IPS-18a (cell line): Measurements from ENCODE around the gene NACC1.
A peak's percentile ranks its signal among the peaks of the same experiment; 100 is the strongest.
"Not testable (repeated sequence)": the region's sequence is repeated elsewhere in the genome, so short reads cannot be mapped to it uniquely, and the experiment has no call there.

Source experiments
- H3K27ac ChIP-seq: one replicate; pipeline ENCODE4 v1.5.1; 2013; ENCODE audit warnings: low read length
- H3K27me3 ChIP-seq: one replicate; pipeline ENCODE4 v1.6.1; 2013; ENCODE audit warnings: mild to moderate bottlenecking, low read length; ENCODE audit not compliant: control insufficient read depth, insufficient read depth
- H3K36me3 ChIP-seq: one replicate; pipeline ENCODE4 v1.6.1; 2013; ENCODE audit warnings: low read depth, low read length; ENCODE audit not compliant: control insufficient read depth
- H3K4me1 ChIP-seq: one replicate; pipeline ENCODE4 v1.6.1; 2013; ENCODE audit warnings: low read depth, low read length; ENCODE audit not compliant: control insufficient read depth
- H3K4me3 ChIP-seq: one replicate; pipeline ENCODE4 v1.5.1; 2013; ENCODE audit warnings: low read length
- H3K9ac ChIP-seq: one replicate; pipeline ENCODE4 v1.6.1; 2013; ENCODE audit warnings: mild to moderate bottlenecking, low read length, moderate library complexity
- H3K9me3 ChIP-seq: one replicate; pipeline ENCODE4 v1.6.1; 2013; ENCODE audit warnings: low read depth, low read length; ENCODE audit not compliant: control insufficient read depth

Gene NACC1

DNA sequence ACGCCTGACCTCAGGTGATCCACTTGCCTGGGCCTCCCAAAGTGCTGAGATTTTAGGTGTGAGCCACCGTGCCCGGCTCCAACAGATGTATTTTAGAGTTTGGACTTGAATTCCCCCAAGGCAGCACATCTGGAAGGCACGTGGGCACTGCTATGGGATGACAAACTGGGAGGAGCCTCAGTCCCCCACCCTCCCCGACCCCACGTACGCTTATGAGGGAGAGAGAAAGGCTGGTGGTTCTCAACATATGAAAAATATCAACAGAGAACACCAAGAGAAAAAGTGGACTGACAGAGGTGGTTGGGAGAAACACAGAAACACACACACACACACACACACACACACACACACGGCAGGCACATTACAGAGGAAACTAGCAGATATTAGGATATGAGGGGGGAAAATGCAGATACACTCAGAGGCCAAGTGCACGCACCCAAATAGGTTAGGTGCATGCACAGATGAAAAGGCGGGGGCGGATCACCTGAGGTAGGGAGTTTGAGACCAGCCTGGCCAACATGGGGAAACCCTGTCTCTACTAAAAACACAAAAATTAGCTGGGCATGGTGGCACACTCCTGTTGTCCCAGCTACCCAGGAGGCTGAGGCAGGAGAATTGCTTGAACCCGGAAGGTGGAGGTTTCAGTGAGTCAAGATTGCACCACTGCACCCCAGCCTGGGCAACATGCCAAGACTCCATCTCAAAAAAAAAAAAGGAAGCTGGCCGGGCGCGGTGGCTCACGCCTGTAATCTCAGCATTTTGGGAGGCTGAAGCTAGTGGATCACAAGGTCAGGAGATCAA lies 28.9 kb downstream of the NACC1 start:
- no peaks in the 10 kb centered on the region for H3K4me1 ChIP-seq
- H3K4me3 ChIP-seq = no peak overlapping the region
- peaks cover 3% of the 10 kb centered on the region for H3K36me3 ChIP-seq
- H3K9ac ChIP-seq = no peak overlapping the region
- H3K27me3 ChIP-seq = no peaks in the 10 kb centered on the region
- no peak overlapping the region for H3K27ac ChIP-seq
- H3K9me3 ChIP-seq = no peaks in the 10 kb centered on the region

DNA sequence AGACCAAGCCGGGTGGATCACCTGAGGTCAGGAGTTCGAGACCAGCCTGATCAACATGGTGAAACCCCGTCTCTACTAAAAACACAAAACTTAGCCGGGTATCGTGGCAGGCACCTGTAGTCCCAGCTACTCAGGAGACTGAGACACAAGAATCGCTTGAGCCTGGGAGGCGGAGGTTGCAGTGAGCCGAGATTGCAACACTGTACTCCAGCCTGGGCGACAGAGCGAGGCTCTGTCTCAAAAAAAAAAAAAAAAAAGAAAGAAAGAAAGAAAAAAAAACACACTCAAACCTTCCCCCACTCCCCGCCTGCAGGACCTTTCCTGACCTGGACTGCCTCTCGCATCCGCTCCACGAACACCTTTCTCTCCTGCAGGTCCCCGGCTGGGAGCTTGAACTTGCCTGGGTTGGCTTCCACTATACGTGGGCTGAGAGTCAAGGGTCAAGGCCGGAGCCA lies 31.1 kb downstream of the NACC1 start:
- H3K36me3 ChIP-seq, H3K9me3 ChIP-seq, H3K4me1 ChIP-seq, H3K27me3 ChIP-seq, H3K27ac ChIP-seq: not testable (repeated sequence)
- Histone ChIP-seq H3K4me3 (peak overlapping the region; percentile 83), H3K9ac (peak overlapping the region; percentile 81)

- Histone ChIP-seq H3K27me3 (no peaks in the 10 kb centered on the region), H3K4me3 (peak overlapping the region; percentile 83), H3K9me3 (no peaks in the 10 kb centered on the region), H3K9ac (peak overlapping the region; percentile 81), H3K4me1 (no peaks in the 10 kb centered on the region), H3K36me3 (no peaks in the 10 kb centered on the region), H3K27ac (no peak overlapping the region)
Observed at GRCh38 chr19:13149628-13150186, 31.6 kb downstream of the NACC1 start.

GRCh38 chr19:13150187-13150930 lies 32.3 kb downstream of the NACC1 start, which contains the start of the genes IER2 and STX10:
Gene IER2 (plus strand): TSS chr19:13150411. CDS start chr19:13153187, 2,776 bp downstream.
Gene STX10 (minus strand): TSS chr19:13150375. CDS start chr19:13150173, 202 bp downstream.
- Histone ChIP-seq H3K9ac (peak within 1 kb of the TSS; percentile 81), H3K4me1 (no peaks in the 10 kb centered on the region)

GRCh38 chr19:13150931-13151604 lies 33.0 kb downstream of the NACC1 start:
- Histone ChIP-seq H3K4me1 (peaks cover 1% of the 10 kb centered on the region), H3K36me3 (no peaks in the 10 kb centered on the region), H3K9ac (peak overlapping the region; percentile 81), H3K27ac (peak overlapping the region; percentile 28), H3K4me3 (peak overlapping the region; percentile 83), H3K27me3 (no peaks in the 10 kb centered on the region), H3K9me3 (no peaks in the 10 kb centered on the region)

More at GRCh38 chr19:13150187-13150930, 32.3 kb downstream of the NACC1 start, which contains the start of the genes IER2 and STX10:
- Histone ChIP-seq H3K9me3 (no peaks in the 10 kb centered on the region), H3K27ac (peak within 1 kb of the TSS; percentile 28), H3K4me3 (peak within 1 kb of the TSS; percentile 83), H3K27me3 (no peaks in the 10 kb centered on the region), H3K36me3 (no peaks in the 10 kb centered on the region)

DNA sequence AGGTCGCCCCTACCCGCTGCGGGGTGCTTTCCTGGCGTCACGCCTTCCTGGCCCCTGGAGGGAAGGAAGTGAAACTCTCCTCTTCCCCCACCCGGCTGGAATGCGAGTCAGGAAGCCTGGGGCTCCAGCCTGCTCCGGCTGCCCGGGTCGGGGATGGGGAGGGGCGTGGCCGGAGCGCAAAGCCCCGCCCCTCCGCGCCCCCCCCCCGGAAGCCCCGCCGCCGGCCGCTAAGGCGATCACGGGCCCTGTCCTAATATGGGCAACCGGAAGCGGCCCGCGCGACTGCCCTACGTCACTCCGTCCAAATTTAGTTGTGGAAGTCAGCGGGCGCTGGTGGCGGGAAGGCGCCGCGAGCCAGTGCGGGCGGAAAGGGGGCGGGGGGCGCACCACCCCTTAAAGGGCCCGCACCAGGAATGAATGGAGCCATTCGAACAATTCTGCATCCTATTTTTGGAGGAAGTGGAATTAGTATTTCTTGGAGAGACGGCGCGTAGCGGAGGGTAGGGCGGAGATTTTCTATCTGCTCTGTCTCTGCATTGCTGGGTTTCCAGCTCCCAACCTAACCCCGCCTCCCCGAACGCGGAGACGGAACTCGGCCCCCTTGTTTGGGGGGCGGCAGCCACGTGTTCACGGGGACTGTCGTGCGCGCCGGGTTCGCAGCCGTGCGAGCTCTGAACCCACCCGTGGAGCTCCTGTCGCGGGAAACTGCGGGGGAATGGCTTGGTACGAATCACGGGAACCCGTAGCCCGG lies 33.7 kb downstream of the NACC1 start:
- H3K27me3 ChIP-seq = no peaks in the 10 kb centered on the region
- no peaks in the 10 kb centered on the region for H3K9me3 ChIP-seq

DNA sequence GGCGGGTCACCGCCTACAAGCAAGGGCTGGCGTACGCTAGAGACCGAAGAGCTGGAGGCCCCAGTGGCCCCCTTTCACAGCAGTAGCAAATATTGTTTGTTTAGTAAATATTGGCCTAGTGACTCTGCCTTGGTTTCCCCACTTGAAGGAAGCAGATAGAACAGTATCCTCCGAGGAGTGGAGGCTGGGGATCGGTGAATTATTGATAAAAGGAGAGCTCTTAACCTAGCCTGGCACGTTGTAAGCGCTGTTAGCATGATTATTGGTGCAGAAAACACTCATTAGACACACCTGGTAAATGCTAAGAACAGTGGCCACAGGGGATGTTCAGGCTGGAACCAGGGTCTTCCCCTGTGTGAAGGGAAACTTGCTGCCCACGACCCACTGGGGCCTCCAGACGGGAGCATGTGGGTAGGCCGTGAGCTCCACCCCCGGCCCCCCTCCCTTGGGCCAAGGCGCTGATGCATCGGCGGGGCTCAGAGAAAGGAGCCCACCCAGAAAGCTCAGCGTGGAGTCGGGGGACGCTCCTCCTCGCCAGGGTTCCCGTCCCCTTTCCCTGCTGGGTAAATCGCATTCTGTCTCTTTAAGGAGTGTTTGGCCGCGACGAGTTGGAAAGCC lies 34.4 kb downstream of the NACC1 start:
- Histone ChIP-seq H3K4me1 (peaks cover 5% of the 10 kb centered on the region), H3K36me3 (no peaks in the 10 kb centered on the region), H3K27ac (peak overlapping the region; percentile 98), H3K9ac (peak overlapping the region; percentile 99), H3K27me3 (no peaks in the 10 kb centered on the region), H3K4me3 (peak overlapping the region; percentile 94), H3K9me3 (no peaks in the 10 kb centered on the region)

More for the DNA sequence above, 33.7 kb downstream of the NACC1 start:
- H3K27ac ChIP-seq = peak overlapping the region; percentile 98
- peaks cover 5% of the 10 kb centered on the region for H3K4me1 ChIP-seq
- H3K4me3 ChIP-seq = peak overlapping the region; percentile 94
- peak overlapping the region; percentile 99 for H3K9ac ChIP-seq
- no peaks in the 10 kb centered on the region for H3K36me3 ChIP-seq

DNA sequence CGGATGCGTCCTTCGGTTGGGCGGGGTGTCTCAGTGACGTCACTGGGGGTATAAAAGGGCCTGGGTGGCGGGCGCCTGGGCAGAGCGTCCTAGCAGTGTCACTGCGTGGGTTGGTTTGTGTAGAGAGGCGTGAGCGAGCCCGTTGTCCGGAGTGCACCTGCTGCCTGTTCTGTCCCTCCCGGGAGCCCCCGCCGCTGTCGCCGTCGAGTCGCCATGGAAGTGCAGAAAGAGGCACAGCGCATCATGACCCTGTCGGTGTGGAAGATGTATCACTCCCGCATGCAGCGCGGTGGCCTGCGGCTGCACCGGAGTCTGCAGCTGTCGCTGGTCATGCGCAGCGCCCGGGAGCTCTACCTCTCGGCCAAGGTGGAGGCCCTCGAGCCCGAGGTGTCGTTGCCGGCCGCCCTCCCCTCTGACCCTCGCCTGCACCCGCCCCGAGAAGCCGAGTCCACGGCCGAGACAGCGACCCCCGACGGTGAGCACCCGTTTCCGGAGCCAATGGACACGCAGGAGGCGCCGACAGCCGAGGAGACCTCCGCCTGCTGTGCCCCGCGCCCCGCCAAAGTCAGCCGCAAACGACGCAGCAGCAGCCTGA lies 35.0 kb downstream of the NACC1 start:
- Histone ChIP-seq H3K27ac (peak overlapping the region; percentile 61), H3K4me3 (peak overlapping the region; percentile 94), H3K36me3 (no peaks in the 10 kb centered on the region), H3K9me3 (no peaks in the 10 kb centered on the region), H3K4me1 (peaks cover 5% of the 10 kb centered on the region), H3K27me3 (no peaks in the 10 kb centered on the region), H3K9ac (peak overlapping the region; percentile 99)

- H3K27ac ChIP-seq = peak overlapping the region; percentile 96
Observed at GRCh38 chr19:13153569-13154240, 35.6 kb downstream of the NACC1 start.

More at GRCh38 chr19:13153569-13154240, 35.6 kb downstream of the NACC1 start:
- Histone ChIP-seq H3K4me1 (peaks cover 5% of the 10 kb centered on the region), H3K9ac (peak overlapping the region; percentile 99), H3K9me3 (no peaks in the 10 kb centered on the region), H3K4me3 (peak overlapping the region; percentile 94), H3K36me3 (no peaks in the 10 kb centered on the region), H3K27me3 (no peaks in the 10 kb centered on the region)
